ENCODE measurements around the gene BROX. TPM values are rescaled to one million over a fixed set of nuclear protein-coding genes. Genes with fewer than 3 reads are reported as not detected.

Gene BROX
- total RNA-seq, 1 experiment from 2014 or later = 49.8 TPM

- Histone ChIP-seq H3K27ac (ENCODE audit: low read length) (no peak overlapping the region), H3K36me3 (ENCODE audit: control insufficient read depth, insufficient read depth, low read length) (peaks cover 19% of the 10 kb centered on the region), H3K9me3 (ENCODE audit: control insufficient read depth, insufficient read depth, low read depth, low read length) (no peaks in the 10 kb centered on the region), H3K4me1 (ENCODE audit: control insufficient read depth, insufficient read depth, low read length) (no peaks in the 10 kb centered on the region), H3K4me3 (ENCODE audit: low read depth in 2 of 2, low read length in 2 of 2) (no peak overlapping the region), H3K27me3 (ENCODE audit: control insufficient read depth, insufficient read depth, low read length) (no peaks in the 10 kb centered on the region)
- no TSS peak for BruUV-seq (replicated peaks)
- no peak for DNase-seq (ENCODE audit: low read depth, low spot score)
- no peak for ATAC-seq
- intact Hi-C loops (cut with micrococcal nuclease; ENCODE audit: unreplicated experiment) = no loop called here
- TF ChIP-seq REST (IDR thresholded peaks at IDR 0.05; ENCODE audit: insufficient read depth in 1 of 2, low read depth in 2 of 2, low read length in 1 of 2) (no peak), POLR2AphosphoS5 (IDR thresholded peaks at IDR 0.05; ENCODE audit: low read depth, low read length) (no peak), CTCF (IDR thresholded peaks at IDR 0.05) (no peak), SIN3A (IDR thresholded peaks at IDR 0.05; ENCODE audit: borderline replicate concordance, insufficient read depth, low read depth, low read length) (no peak), TCF7L2 (IDR thresholded peaks at IDR 0.05; ENCODE audit: low read depth, low read length) (no peak)
- in situ Hi-C loops (cut with HindIII; ENCODE audit: low pct_unique_long_range_greater_than_20kb, low sequenced_read_pairs) = no loop called here
- POLR2A ChIA-PET = no interaction called here
- CTCF ChIA-PET = no interaction called here
These were observed 15.6 kb upstream of the BROX start for GRCh38 chr1:222696741-222697140.

- TF ChIP-seq CTCF (IDR thresholded peaks at IDR 0.05) (no peak), TCF7L2 (IDR thresholded peaks at IDR 0.05; ENCODE audit: low read depth, low read length) (no peak), POLR2AphosphoS5 (IDR thresholded peaks at IDR 0.05; ENCODE audit: low read depth, low read length) (no peak), SIN3A (IDR thresholded peaks at IDR 0.05; ENCODE audit: borderline replicate concordance, insufficient read depth, low read depth, low read length) (no peak), REST (IDR thresholded peaks at IDR 0.05; ENCODE audit: insufficient read depth in 1 of 2, low read depth in 2 of 2, low read length in 1 of 2) (no peak)
- ChIA-PET POLR2A (no interaction called here), CTCF (no interaction called here)
- no peak for DNase-seq (ENCODE audit: low read depth, low spot score)
- no peak overlapping the region for H3K4me3 ChIP-seq (ENCODE audit: low read depth in 2 of 2, low read length in 2 of 2)
- intact Hi-C loops (cut with micrococcal nuclease; ENCODE audit: unreplicated experiment) = no loop called here
- no peak overlapping the region for H3K27ac ChIP-seq (ENCODE audit: low read length)
- in situ Hi-C loops (cut with HindIII; ENCODE audit: low pct_unique_long_range_greater_than_20kb, low sequenced_read_pairs) = no loop called here
- no peaks in the 10 kb centered on the region for H3K9me3 ChIP-seq (ENCODE audit: control insufficient read depth, insufficient read depth, low read depth, low read length)
- H3K36me3 ChIP-seq (ENCODE audit: control insufficient read depth, insufficient read depth, low read length) = peaks cover 21% of the 10 kb centered on the region
- BruUV-seq (replicated peaks) = no TSS peak
- H3K4me1 ChIP-seq (ENCODE audit: control insufficient read depth, insufficient read depth, low read length) = no peaks in the 10 kb centered on the region
- H3K27me3 ChIP-seq (ENCODE audit: control insufficient read depth, insufficient read depth, low read length) = no peaks in the 10 kb centered on the region
- no peak for ATAC-seq
These were observed 15.2 kb upstream of the BROX start for GRCh38 chr1:222697203-222697602.
